Measurements from ENCODE around the gene PLA2G3.

GRCh38 chr22:31105282-31105929 is 34.9 kb downstream of the PLA2G3 start:
- TF ChIP-seq CTCF (IDR thresholded peaks at IDR 0.05) (no peak), POLR2AphosphoS5 (IDR thresholded peaks at IDR 0.05; ENCODE audit: insufficient read depth in 1 of 2, low read depth in 1 of 2) (no peak)

All from vagina (tissue), 2 donors.